MCF 10A (cell line): ENCODE results near the gene RABGAP1L. TPM values are rescaled to one million over a fixed set of nuclear protein-coding genes. Genes with fewer than 3 reads are reported as not detected.
"Not testable (repeated sequence)": the region's sequence is repeated elsewhere in the genome, so short reads cannot be mapped to it uniquely, and the experiment has no call there.

Experiments used
- BruUV-seq: library from RNA; stranded (reverse); fragments of 400-500 nt; replicated peaks from 2 replicates; lab custom pipeline; 2021; lab: Mats Ljungman, UMichigan
- CTCF ChIA-PET: fragments of 300-600 bp; sonication (Branson Sonifier 250); formaldehyde crosslinking; extraction: SDS; loops from one replicate; lab custom pipeline; 2021; ENCODE audit warnings: antibody characterized with exemption, inconsistent platforms; lab: Yijun Ruan, JAX
- POLR2A ChIA-PET: fragments of 300-600, 350-650 bp; sonication (Branson Sonifier 250); formaldehyde crosslinking; extraction: SDS; loops from one replicate; lab custom pipeline; 2020; ENCODE audit warnings: antibody characterized with exemption, inconsistent platforms; lab: Yijun Ruan, JAX
- DNase-seq: peaks from one replicate; pipeline ENCODE4 v3.0.0-alpha.2; 2018; ENCODE audit not compliant: unreplicated experiment
- H3K27ac Mint-ChIP-seq: one replicate; pipeline ENCODE4 v1.8.0; 2022; ENCODE audit warnings: mild to moderate bottlenecking, low read depth, mixed read lengths; ENCODE audit not compliant: unreplicated experiment
- H3K27me3 Mint-ChIP-seq: one replicate; pipeline ENCODE4 v1.8.0; 2022; ENCODE audit warnings: mixed read lengths; ENCODE audit not compliant: insufficient read depth, unreplicated experiment
- H3K36me3 Mint-ChIP-seq: one replicate; pipeline ENCODE4 v1.8.0; 2022; ENCODE audit warnings: mild to moderate bottlenecking, moderate library complexity, mixed read lengths; ENCODE audit not compliant: insufficient read depth, unreplicated experiment
- H3K4me1 Mint-ChIP-seq: one replicate; pipeline ENCODE4 v1.8.0; 2022; ENCODE audit warnings: mixed read lengths; ENCODE audit not compliant: insufficient read depth, unreplicated experiment
- H3K4me3 Mint-ChIP-seq: one replicate; pipeline ENCODE4 v1.8.0; 2022; ENCODE audit warnings: mild to moderate bottlenecking, moderate library complexity, mixed read lengths; ENCODE audit not compliant: unreplicated experiment
- H3K9me3 Mint-ChIP-seq: one replicate; pipeline ENCODE4 v1.8.0; 2022; ENCODE audit warnings: mixed read lengths; ENCODE audit not compliant: unreplicated experiment
- intact Hi-C: fragments of 100-400 bp; cut with micrococcal nuclease; formaldehyde crosslinking; loops from 2 replicates; pipeline ENCODE4 v1.14.1; 2022
- total RNA-seq: library from RNA; stranded (reverse); gene quantifications from 2 replicates; pipeline ENCODE4 v1.2.3, GENCODE V29; 2022
- TF ChIP-seq, protein P1 (sequence below): fragments of 200-600 bp; IDR thresholded peaks from one replicate; pipeline ENCODE4 v1.8.0; 2022; ENCODE audit warnings: antibody characterized with exemption, mild to moderate bottlenecking; ENCODE audit not compliant: unreplicated experiment

The RABGAP1L gene
- total RNA-seq, 1 experiment from 2014 or later, result 18.2 TPM

DNA sequence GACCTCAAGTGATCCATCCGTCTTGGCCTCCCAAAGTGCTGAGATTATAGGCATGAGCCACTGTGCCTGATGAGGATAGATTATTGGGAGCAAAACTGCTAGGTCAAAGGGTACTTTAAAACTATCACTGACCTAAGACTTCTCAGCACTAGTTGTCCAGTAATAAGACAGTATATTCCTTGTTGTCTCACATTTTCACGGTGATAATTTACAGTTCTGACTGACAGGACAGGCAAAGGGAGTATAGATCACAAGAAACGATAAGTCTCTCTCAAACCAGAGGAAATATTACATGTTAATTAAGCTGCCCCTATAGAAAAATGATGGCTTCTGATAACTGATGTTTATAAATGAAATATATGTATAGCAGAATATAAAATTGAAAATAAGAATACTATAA, 860.2 kb downstream of the RABGAP1L start:
- peaks cover 47% of the 10 kb centered on the region for H3K36me3 Mint-ChIP-seq

DNA sequence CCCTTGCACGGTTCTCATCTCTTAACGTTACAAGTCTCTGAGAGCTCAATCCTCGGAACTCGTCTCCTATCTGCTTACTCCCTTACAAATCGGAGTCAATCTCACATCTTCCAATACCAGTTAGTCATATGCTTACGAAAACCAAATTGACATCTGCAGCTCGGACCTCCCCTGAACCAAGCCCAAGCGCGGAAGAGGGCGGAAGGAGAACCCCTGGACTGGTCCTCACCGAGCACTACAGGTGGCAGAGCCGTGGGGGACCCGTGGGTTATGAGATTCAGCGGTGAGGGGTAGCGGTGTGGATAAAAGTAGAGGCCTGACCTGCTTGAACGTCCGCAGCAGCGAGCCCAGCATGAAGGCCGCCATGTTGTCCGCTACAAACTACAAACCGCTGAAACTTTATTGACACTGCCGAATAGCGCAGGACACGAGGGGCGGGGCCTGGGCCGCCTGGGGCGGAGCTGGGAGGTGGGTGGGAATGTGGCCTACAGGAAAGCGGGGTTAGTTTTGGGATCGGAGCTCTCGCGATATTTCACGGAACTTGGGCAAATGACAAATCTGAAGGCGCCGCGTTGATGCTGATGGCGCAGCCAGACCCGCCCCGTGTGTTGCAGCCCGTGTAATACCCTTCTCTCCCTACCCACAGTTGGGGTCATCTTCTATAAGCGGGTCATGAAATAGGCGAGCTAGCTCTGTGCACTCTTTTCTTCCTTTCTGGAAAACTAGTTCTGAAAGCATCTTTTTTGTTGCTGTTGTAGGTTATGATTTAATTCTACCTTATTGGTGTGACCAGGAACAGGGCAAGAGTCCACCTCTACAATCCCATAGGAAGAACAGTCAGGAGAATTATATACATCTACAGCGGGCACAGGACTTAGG, 864.0 kb downstream of the RABGAP1L start, which contains the start of gene MRPS14:
Gene MRPS14 (minus strand): TSS at position 383 of the 879 bp plus-strand sequence. CDS start 17 bp downstream, at position 366.
- peak; percentile 99 for DNase-seq
- intact Hi-C loops, result loop anchor here (1.0 kb wide), 1 partner anchor 24 kb away; the partner anchor contains the start of gene CACYBP
- Mint-ChIP-seq H3K9me3 (peaks cover 8% of the 10 kb centered on the region), H3K27ac (peak within 1 kb of the TSS; percentile 77), H3K36me3 (peaks cover 20% of the 10 kb centered on the region), H3K4me3 (peak within 1 kb of the TSS; percentile 87), H3K27me3 (no peaks in the 10 kb centered on the region), H3K4me1 (peaks cover 20% of the 10 kb centered on the region)
- TF ChIP-seq, protein P1, sequence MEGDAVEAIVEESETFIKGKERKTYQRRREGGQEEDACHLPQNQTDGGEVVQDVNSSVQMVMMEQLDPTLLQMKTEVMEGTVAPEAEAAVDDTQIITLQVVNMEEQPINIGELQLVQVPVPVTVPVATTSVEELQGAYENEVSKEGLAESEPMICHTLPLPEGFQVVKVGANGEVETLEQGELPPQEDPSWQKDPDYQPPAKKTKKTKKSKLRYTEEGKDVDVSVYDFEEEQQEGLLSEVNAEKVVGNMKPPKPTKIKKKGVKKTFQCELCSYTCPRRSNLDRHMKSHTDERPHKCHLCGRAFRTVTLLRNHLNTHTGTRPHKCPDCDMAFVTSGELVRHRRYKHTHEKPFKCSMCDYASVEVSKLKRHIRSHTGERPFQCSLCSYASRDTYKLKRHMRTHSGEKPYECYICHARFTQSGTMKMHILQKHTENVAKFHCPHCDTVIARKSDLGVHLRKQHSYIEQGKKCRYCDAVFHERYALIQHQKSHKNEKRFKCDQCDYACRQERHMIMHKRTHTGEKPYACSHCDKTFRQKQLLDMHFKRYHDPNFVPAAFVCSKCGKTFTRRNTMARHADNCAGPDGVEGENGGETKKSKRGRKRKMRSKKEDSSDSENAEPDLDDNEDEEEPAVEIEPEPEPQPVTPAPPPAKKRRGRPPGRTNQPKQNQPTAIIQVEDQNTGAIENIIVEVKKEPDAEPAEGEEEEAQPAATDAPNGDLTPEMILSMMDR, result no peak
- BruUV-seq, result TSS peak; percentile 73
- CTCF ChIA-PET, result interaction anchor here (0.5 to 2.4 kb wide), 23 partner anchors 8 to 1821 kb away, joined by 3 to 12 read pairs (median 4); partner anchors contain the start of gene CACYBP
- POLR2A ChIA-PET, result interaction anchor here (0.6 to 8.4 kb wide), 32 partner anchors 9 to 1220 kb away, joined by 3 to 331 read pairs (median 4); partner anchors contain the start of genes CACYBP, DARS2, GAS5 and ZBTB37

More for the DNA sequence above, 860.2 kb downstream of the RABGAP1L start:
- peaks cover 25% of the 10 kb centered on the region for H3K4me1 Mint-ChIP-seq
- intact Hi-C loops, result no loop called here
- no peak overlapping the region for H3K27ac Mint-ChIP-seq
- peaks cover 3% of the 10 kb centered on the region for H3K9me3 Mint-ChIP-seq
- no peaks in the 10 kb centered on the region for H3K27me3 Mint-ChIP-seq
- no peak overlapping the region for H3K4me3 Mint-ChIP-seq
- no peak for DNase-seq
- ChIA-PET POLR2A (interaction anchor here (0.6 to 8.4 kb wide), 3 partner anchors 16 to 43 kb away, joined by 3 to 331 read pairs (median 3); partner anchors contain the start of gene CACYBP), CTCF (interaction anchor here (0.6 to 1.0 kb wide), 2 partner anchors 9 to 87 kb away, joined by 3 read pairs; no protein-coding TSS in a partner anchor)
- no TSS peak for BruUV-seq
- TF ChIP-seq, protein P1, result no peak

DNA sequence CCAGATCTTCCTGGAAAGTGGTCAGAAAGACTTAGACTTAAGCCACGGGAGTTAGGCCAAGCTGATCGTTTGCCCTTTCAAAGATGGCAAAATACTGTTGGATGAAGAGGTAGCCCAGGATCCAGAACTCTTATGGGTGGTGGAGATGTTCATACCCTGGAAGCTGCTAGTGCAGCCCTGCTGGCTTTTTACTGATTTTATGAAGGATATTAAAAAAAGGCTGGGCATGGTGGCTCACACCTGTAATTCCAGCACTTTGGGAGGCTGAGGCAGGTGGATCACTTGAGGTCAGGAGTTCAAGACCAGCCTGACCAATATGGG, 864.6 kb downstream of the RABGAP1L start:
- Mint-ChIP-seq H3K4me1 (peaks cover 20% of the 10 kb centered on the region), H3K36me3 (peaks cover 17% of the 10 kb centered on the region), H3K27ac (peak overlapping the region; percentile 77), H3K4me3 (peak overlapping the region; percentile 87)
- not testable (repeated sequence) for H3K9me3 Mint-ChIP-seq, DNase-seq, H3K27me3 Mint-ChIP-seq
- intact Hi-C loops, result loop anchor here (1.0 kb wide), 1 partner anchor 25 kb away; the partner anchor contains the start of gene CACYBP
- TSS peak; percentile 99 for BruUV-seq
- ChIA-PET POLR2A (interaction anchor here (0.7 to 8.4 kb wide), 25 partner anchors 9 to 1219 kb away, joined by 3 to 331 read pairs (median 5); partner anchors contain the start of genes CACYBP and DARS2), CTCF (interaction anchor here (0.6 to 2.4 kb wide), 14 partner anchors 11 to 693 kb away, joined by 3 to 12 read pairs (median 4); no protein-coding TSS in a partner anchor)

DNA sequence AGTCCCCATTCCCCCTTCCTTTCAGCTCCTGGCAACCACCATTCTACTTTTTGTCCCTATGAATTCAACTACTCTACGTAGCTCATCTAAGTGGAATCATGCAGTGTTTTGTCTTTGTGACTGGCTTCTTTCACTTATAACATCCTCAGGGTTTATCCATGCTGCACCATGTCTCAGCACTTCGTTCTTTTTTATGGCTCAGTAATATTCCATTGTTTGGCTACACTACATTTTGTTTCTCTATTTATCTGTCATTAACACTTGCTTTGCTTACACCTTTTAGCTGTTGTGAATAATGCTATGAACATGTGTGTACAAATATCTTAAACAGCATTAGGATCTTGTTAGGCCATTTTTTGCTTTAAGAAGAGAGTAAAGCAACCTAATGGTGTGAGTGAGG, 865.5 kb downstream of the RABGAP1L start:
- no peaks in the 10 kb centered on the region for H3K27me3 Mint-ChIP-seq
- POLR2A ChIA-PET, result interaction anchor here (8.4 kb wide), 1 partner anchor 22 kb away, joined by 331 read pairs; the partner anchor contains the start of gene CACYBP
- DNase-seq, result no peak
- BruUV-seq, result no TSS peak
- peak overlapping the region; percentile 77 for H3K27ac Mint-ChIP-seq
- peak overlapping the region; percentile 56 for H3K4me3 Mint-ChIP-seq
- peaks cover 11% of the 10 kb centered on the region for H3K36me3 Mint-ChIP-seq
- TF ChIP-seq, protein P1, result no peak
- peaks cover 26% of the 10 kb centered on the region for H3K4me1 Mint-ChIP-seq
- CTCF ChIA-PET, result interaction anchor here (0.6 to 2.1 kb wide), 10 partner anchors 16 to 294 kb away, joined by 3 to 7 read pairs (median 4); no protein-coding TSS in a partner anchor
- H3K9me3 Mint-ChIP-seq, result peaks cover 8% of the 10 kb centered on the region
- intact Hi-C loops, result no loop called here
